NK-92 treated with Interleukin-12 subunit alpha and Interleukin-12 subunit beta, amount 100 ng/mL, for 24 hours (cell line): ENCODE data around the gene PLIN5.

ENCODE experiments used
- DNase-seq: peaks from one replicate; lab custom pipeline; 2025; lab: John Stamatoyannopoulos, UW

Gene PLIN5

GRCh38 chr19:4534836-4535658 lies at the start of gene PLIN5:
PLIN5 (minus strand) TSS chr19:4535224; CDS start chr19:4534074, 1,150 bp downstream.
- DNase-seq, result no peak

GRCh38 chr19:4583961-4584669 lies 49.1 kb upstream of the PLIN5 start:
- no peak for DNase-seq

- no peak for DNase-seq
Observed at GRCh38 chr19:4582980-4583842, 48.2 kb upstream of the PLIN5 start.

- no peak for DNase-seq
Observed at GRCh38 chr19:4581666-4582553, 46.9 kb upstream of the PLIN5 start.

GRCh38 chr19:4580961-4581665 lies 46.1 kb upstream of the PLIN5 start:
- no peak for DNase-seq

- no peak for DNase-seq
Observed at GRCh38 chr19:4580021-4580901, 45.2 kb upstream of the PLIN5 start.

GRCh38 chr19:4579389-4579788 lies 44.4 kb upstream of the PLIN5 start:
- no peak for DNase-seq

- no peak for DNase-seq
Observed at GRCh38 chr19:4578552-4579248, 43.7 kb upstream of the PLIN5 start.

GRCh38 chr19:4577020-4577782 lies 42.2 kb upstream of the PLIN5 start:
- DNase-seq, result no peak

GRCh38 chr19:4576016-4576933 lies 41.3 kb upstream of the PLIN5 start:
- peak; percentile 23 for DNase-seq

- DNase-seq, result no peak
Observed at GRCh38 chr19:4575267-4576015, 40.4 kb upstream of the PLIN5 start.

- no peak for DNase-seq
Observed at GRCh38 chr19:4573682-4574081, 38.7 kb upstream of the PLIN5 start.

- DNase-seq, result no peak
Observed at GRCh38 chr19:4571305-4571917, 36.4 kb upstream of the PLIN5 start.

GRCh38 chr19:4570916-4571304 lies 35.9 kb upstream of the PLIN5 start:
- no peak for DNase-seq

- DNase-seq, result no peak
Observed at GRCh38 chr19:4570402-4570801, 35.4 kb upstream of the PLIN5 start.

GRCh38 chr19:4568886-4569285 lies 33.9 kb upstream of the PLIN5 start:
- DNase-seq, result no peak
